Neural crest cell (in vitro differentiated cells): Measurements from ENCODE around the gene HS3ST4. TPM values are rescaled to one million over a fixed set of nuclear protein-coding genes. Genes with fewer than 3 reads are reported as not detected.

Experiments used
- DNase-seq: peaks from one replicate; pipeline ENCODE4 v3.0.0; 2021; ENCODE audit warnings: low read depth, mixed read lengths, low spot score
- H3K27ac Mint-ChIP-seq: one replicate; pipeline ENCODE4 v1.8.0; 2021; ENCODE audit warnings: mild to moderate bottlenecking, mixed read lengths; ENCODE audit not compliant: unreplicated experiment
- H3K27me3 Mint-ChIP-seq: 2 replicates; pipeline ENCODE4 v1.8.0; 2021; ENCODE audit warnings: low read depth, mild to moderate bottlenecking, mixed read lengths
- H3K36me3 Mint-ChIP-seq: 2 replicates; pipeline ENCODE4 v1.8.0; 2021; ENCODE audit warnings: low read depth, mild to moderate bottlenecking, mixed read lengths
- H3K4me1 Mint-ChIP-seq: 2 replicates; pipeline ENCODE4 v1.8.0; 2021; ENCODE audit warnings: mixed read lengths
- H3K4me3 Mint-ChIP-seq: one replicate; pipeline ENCODE4 v1.8.0; 2021; ENCODE audit warnings: mild to moderate bottlenecking, mixed read lengths
- H3K9me3 Mint-ChIP-seq: 2 replicates; pipeline ENCODE4 v1.8.0; 2021; ENCODE audit warnings: mixed read lengths
- CTCF ChIP-seq: fragments of 200-600 bp; sonication (generic); conservative IDR thresholded peaks from 2 replicates; pipeline ENCODE4 v1.5.0; 2021; ENCODE audit warnings: antibody characterized with exemption, mild to moderate bottlenecking
- total RNA-seq: library from RNA; stranded (reverse); gene quantifications from 2 replicates; pipeline ENCODE4 v1.2.1, GENCODE V29; 2021

Gene HS3ST4
- total RNA-seq, 1 donor from 2014 or later, result 1.1 TPM

GRCh38 chr16:25799816-25800215, 108.1 kb downstream of the HS3ST4 start:
- H3K4me1 Mint-ChIP-seq, result no peaks in the 10 kb centered on the region
- H3K27me3 Mint-ChIP-seq, result no peaks in the 10 kb centered on the region
- H3K4me3 Mint-ChIP-seq, result no peak overlapping the region
- no peak for DNase-seq
- peaks cover 2% of the 10 kb centered on the region for H3K9me3 Mint-ChIP-seq
- H3K27ac Mint-ChIP-seq, result no peak overlapping the region
- no peak for TF ChIP-seq CTCF
- H3K36me3 Mint-ChIP-seq, result no peaks in the 10 kb centered on the region

GRCh38 chr16:25812215-25812614, 120.5 kb downstream of the HS3ST4 start:
- Mint-ChIP-seq H3K4me3 (no peak overlapping the region), H3K36me3 (no peaks in the 10 kb centered on the region), H3K27ac (no peak overlapping the region), H3K27me3 (no peaks in the 10 kb centered on the region), H3K4me1 (no peaks in the 10 kb centered on the region), H3K9me3 (no peaks in the 10 kb centered on the region)
- no peak for TF ChIP-seq CTCF
- DNase-seq, result no peak

GRCh38 chr16:25817295-25817694, 125.5 kb downstream of the HS3ST4 start:
- DNase-seq, result no peak
- Mint-ChIP-seq H3K27ac (no peak overlapping the region), H3K36me3 (no peaks in the 10 kb centered on the region), H3K27me3 (no peaks in the 10 kb centered on the region), H3K4me3 (no peak overlapping the region), H3K9me3 (no peaks in the 10 kb centered on the region), H3K4me1 (peaks cover 21% of the 10 kb centered on the region)
- no peak for TF ChIP-seq CTCF

GRCh38 chr16:25817876-25818275, 126.1 kb downstream of the HS3ST4 start:
- no peak overlapping the region for H3K4me3 Mint-ChIP-seq
- H3K9me3 Mint-ChIP-seq, result no peaks in the 10 kb centered on the region
- DNase-seq, result no peak
- no peak for TF ChIP-seq CTCF
- H3K36me3 Mint-ChIP-seq, result no peaks in the 10 kb centered on the region
- no peaks in the 10 kb centered on the region for H3K27me3 Mint-ChIP-seq
- H3K27ac Mint-ChIP-seq, result peak overlapping the region; percentile 19
- peaks cover 21% of the 10 kb centered on the region for H3K4me1 Mint-ChIP-seq

GRCh38 chr16:25823891-25824290, 132.1 kb downstream of the HS3ST4 start:
- Mint-ChIP-seq H3K27me3 (no peaks in the 10 kb centered on the region), H3K27ac (peak overlapping the region; percentile 81), H3K36me3 (peaks cover 6% of the 10 kb centered on the region), H3K4me3 (no peak overlapping the region), H3K9me3 (peaks cover 6% of the 10 kb centered on the region), H3K4me1 (peaks cover 11% of the 10 kb centered on the region)
- no peak for TF ChIP-seq CTCF
- no peak for DNase-seq

- no peak overlapping the region for H3K27ac Mint-ChIP-seq
- H3K4me1 Mint-ChIP-seq, result no peaks in the 10 kb centered on the region
- TF ChIP-seq CTCF, result no peak
- H3K27me3 Mint-ChIP-seq, result no peaks in the 10 kb centered on the region
- H3K4me3 Mint-ChIP-seq, result no peak overlapping the region
- DNase-seq, result no peak
- H3K9me3 Mint-ChIP-seq, result peaks cover 8% of the 10 kb centered on the region
- peaks cover 10% of the 10 kb centered on the region for H3K36me3 Mint-ChIP-seq
These were observed 135.9 kb downstream of the HS3ST4 start for GRCh38 chr16:25827709-25828108.
